Natural killer cell (primary cell): ENCODE results near the gene ELP4. TPM values are rescaled to one million over a fixed set of nuclear protein-coding genes. Genes with fewer than 3 reads are reported as not detected.
"Not testable (repeated sequence)": the region's sequence is repeated elsewhere in the genome, so short reads cannot be mapped to it uniquely, and the experiment has no call there.

Source experiments
- ATAC-seq, 3 donors: fragments of 150-1000 bp in 2 of 3; fragments of 200-7000 bp in 1 of 3; cut with Tn5 transposase; 1 replicate in 1 of 3; 2 replicates in 2 of 3; pipeline ENCODE4 v1.10.0; 2021; ENCODE audit warnings: mild to moderate bottlenecking in 2 of 3, moderate library complexity in 2 of 3
- DNase-seq, 2 donors: peaks; one replicate each; pipeline versions ENCODE4 v3.0.0 to v3.0.0-alpha.2; 2013 to 2021; ENCODE audit warnings: mixed read lengths in 1 of 2
- H3K27ac ChIP-seq: one replicate; pipeline ENCODE4 v1.5.1; 2013; ENCODE audit warnings: mild to moderate bottlenecking, low read length
- H3K27me3 ChIP-seq: one replicate; pipeline ENCODE4 v1.6.1; 2013; ENCODE audit warnings: low read length; ENCODE audit not compliant: control insufficient read depth, insufficient read depth
- H3K36me3 ChIP-seq: one replicate; pipeline ENCODE4 v1.6.1; 2013; ENCODE audit warnings: low read length; ENCODE audit not compliant: control insufficient read depth, insufficient read depth
- H3K4me1 ChIP-seq: one replicate; pipeline ENCODE4 v1.6.1; 2013; ENCODE audit warnings: low read length; ENCODE audit not compliant: control insufficient read depth, insufficient read depth
- H3K4me3 ChIP-seq: one replicate; pipeline ENCODE4 v1.5.1; 2013; ENCODE audit warnings: low read length
- H3K9me3 ChIP-seq: one replicate; pipeline ENCODE4 v1.6.1; 2013; ENCODE audit warnings: low read length; ENCODE audit not compliant: control insufficient read depth, insufficient read depth
- H3K27ac Mint-ChIP-seq, 2 donors: one replicate each; pipeline ENCODE4 v1.8.0; 2022; ENCODE audit warnings: mild to moderate bottlenecking in 2 of 2, mixed read lengths in 2 of 2, moderate library complexity in 1 of 2
- H3K27me3 Mint-ChIP-seq, 2 donors: one replicate each; pipeline ENCODE4 v1.8.0; 2022; ENCODE audit warnings: low read depth in 2 of 2, mixed read lengths in 2 of 2
- H3K36me3 Mint-ChIP-seq: one replicate; pipeline ENCODE4 v1.8.0; 2022; ENCODE audit warnings: mixed read lengths
- H3K4me1 Mint-ChIP-seq, 2 donors: one replicate each; pipeline ENCODE4 v1.8.0; 2022; ENCODE audit warnings: mixed read lengths in 2 of 2
- H3K4me3 Mint-ChIP-seq: one replicate; pipeline ENCODE4 v1.8.0; 2022; ENCODE audit warnings: mild to moderate bottlenecking, moderate library complexity, mixed read lengths
- H3K9me3 Mint-ChIP-seq, 2 donors: one replicate each; pipeline ENCODE4 v1.8.0; 2022; ENCODE audit warnings: mixed read lengths in 2 of 2
- CTCF ChIP-seq: fragments of 200-600 bp; IDR thresholded peaks from one replicate; pipeline ENCODE4 v1.8.0; 2022; ENCODE audit warnings: antibody characterized with exemption
- WGBS: methylation state at CpG from one replicate; pipeline ENCODE4 v1.1.7; 2013; ENCODE audit warnings: missing lambda C conversion rate; ENCODE audit not compliant: insufficient coverage; 5-methylcytosine and 5-hydroxymethylcytosine counted together
- intact Hi-C: fragments of 100-400 bp; cut with micrococcal nuclease; formaldehyde crosslinking; loops from one replicate; pipeline ENCODE4 v1.14.2; 2022
- total RNA-seq, 4 donors: library from RNA; stranded (reverse); fragments of 120-200 nt in 1 of 4; gene quantifications; one replicate each; pipeline versions ENCODE4 v1.2.3 to v1.2.4, GENCODE V29; 2013 to 2022

ELP4 gene
- total RNA-seq, 3 donors from 2014 or later (not counting 1 experiment from before 2014, with no cell fraction given): 22.8 to 29.6 (median 23.4) TPM

- intact Hi-C loops: no loop called here
- no peak for TF ChIP-seq CTCF
- DNase-seq: no peak
Measured at GRCh38 chr11:31740131-31740530, 230.6 kb downstream of the ELP4 start.

GRCh38 chr11:31740731-31741368, 231.3 kb downstream of the ELP4 start:
- H3K27ac Mint-ChIP-seq, H3K9me3 Mint-ChIP-seq, H3K27me3 Mint-ChIP-seq, H3K36me3 Mint-ChIP-seq, intact Hi-C loops, H3K4me1 Mint-ChIP-seq, H3K27ac ChIP-seq, DNase-seq, H3K4me3 ChIP-seq, ATAC-seq, H3K4me1 ChIP-seq, H3K36me3 ChIP-seq, H3K4me3 Mint-ChIP-seq, H3K9me3 ChIP-seq, H3K27me3 ChIP-seq: not testable (repeated sequence)
- WGBS: 98% methylated on average over 26 of the region's 26 CpGs

More at GRCh38 chr11:31740131-31740530, 230.6 kb downstream of the ELP4 start:
- H3K4me1 ChIP-seq: no peaks in the 10 kb centered on the region
- Mint-ChIP-seq H3K36me3 (peaks cover 3% of the 10 kb centered on the region), H3K27ac (no peak overlapping the region), H3K4me1 (no peaks in the 10 kb centered on the region), H3K4me3 (no peak overlapping the region), H3K9me3 (peaks cover 8 to 9% of the 10 kb centered on the region in 2 donors), H3K27me3 (no peaks in the 10 kb centered on the region)
- no peak for ATAC-seq
- H3K36me3 ChIP-seq: no peaks in the 10 kb centered on the region
- no peak overlapping the region for H3K4me3 ChIP-seq
- no peak overlapping the region for H3K27ac ChIP-seq
- no peaks in the 10 kb centered on the region for H3K27me3 ChIP-seq
- WGBS: 100% methylated on average over 1 of the region's 1 CpG
- H3K9me3 ChIP-seq: peaks cover 4% of the 10 kb centered on the region

GRCh38 chr11:31747581-31747980, 238.0 kb downstream of the ELP4 start:
- Histone ChIP-seq H3K4me3 (no peak overlapping the region), H3K27ac (no peak overlapping the region), H3K36me3 (no peaks in the 10 kb centered on the region), H3K27me3 (no peaks in the 10 kb centered on the region), H3K9me3 (no peaks in the 10 kb centered on the region), H3K4me1 (no peaks in the 10 kb centered on the region)
- WGBS: 55% methylated on average over 1 of the region's 1 CpG
- no peak overlapping the region for H3K27ac Mint-ChIP-seq
- H3K27me3 Mint-ChIP-seq: no peaks in the 10 kb centered on the region
- TF ChIP-seq CTCF: no peak
- no peaks in the 10 kb centered on the region for H3K4me1 Mint-ChIP-seq
- no peak for ATAC-seq
- no peak overlapping the region for H3K4me3 Mint-ChIP-seq
- H3K36me3 Mint-ChIP-seq: peaks cover 7% of the 10 kb centered on the region
- peaks cover 5 to 7% of the 10 kb centered on the region in 2 donors for H3K9me3 Mint-ChIP-seq
- intact Hi-C loops: no loop called here
- DNase-seq: no peak

GRCh38 chr11:31757260-31757835, 247.8 kb downstream of the ELP4 start:
- intact Hi-C loops: no loop called here
- Histone ChIP-seq H3K27ac (no peak overlapping the region), H3K4me1 (no peaks in the 10 kb centered on the region), H3K27me3 (no peaks in the 10 kb centered on the region), H3K4me3 (no peak overlapping the region), H3K9me3 (no peaks in the 10 kb centered on the region), H3K36me3 (no peaks in the 10 kb centered on the region)
- TF ChIP-seq CTCF: no peak
- H3K9me3 Mint-ChIP-seq: no peaks in the 10 kb centered on the region
- 70% methylated on average over 3 of the region's 3 CpGs for WGBS
- H3K36me3 Mint-ChIP-seq: no peaks in the 10 kb centered on the region
- no peaks in the 10 kb centered on the region for H3K4me1 Mint-ChIP-seq
- H3K4me3 Mint-ChIP-seq: no peak overlapping the region
- no peak overlapping the region for H3K27ac Mint-ChIP-seq
- H3K27me3 Mint-ChIP-seq: no peaks in the 10 kb centered on the region
- DNase-seq (no peak), ATAC-seq (no peak)
